DOHH2 (cell line): ENCODE data around the gene SMIM44.

Source experiments
- H3F3A ChIP-seq: fragments of 200-600 bp; sonication (generic), shearing (Covaris generic); 2 replicates; pipeline ENCODE4 v1.6.0; 2016; ENCODE audit warnings: antibody characterized with exemption, mild to moderate bottlenecking; ENCODE audit not compliant: control insufficient read depth, insufficient read depth
- H3K27ac ChIP-seq: fragments of 200-600 bp; sonication (generic); 2 replicates; pipeline ENCODE4 v1.5.1; 2014; ENCODE audit warnings: low read depth, mild to moderate bottlenecking, low read length, moderate library complexity
- H3K27me3 ChIP-seq: fragments of 200-600 bp; sonication (generic); 2 replicates; pipeline ENCODE4 v1.6.1; 2014; ENCODE audit warnings: mild to moderate bottlenecking, low read length, mixed read lengths; ENCODE audit not compliant: control insufficient read depth
- H3K36me3 ChIP-seq: fragments of 200-600 bp; sonication (generic); 2 replicates; pipeline ENCODE4 v1.6.1; 2014; ENCODE audit warnings: mild to moderate bottlenecking, low read length, moderate library complexity, mixed read lengths; ENCODE audit not compliant: control insufficient read depth
- H3K4me1 ChIP-seq: fragments of 200-600 bp; sonication (generic); 2 replicates; pipeline ENCODE4 v1.6.1; 2014; ENCODE audit warnings: mild to moderate bottlenecking, low read length, mixed read lengths; ENCODE audit not compliant: control insufficient read depth
- H3K4me2 ChIP-seq: fragments of 200-600 bp; sonication (generic); 2 replicates; pipeline ENCODE4 v1.6.0; 2014; ENCODE audit warnings: mild to moderate bottlenecking, low read length, moderate library complexity
- H3K4me3 ChIP-seq: fragments of 200-600 bp; sonication (generic); 2 replicates; pipeline ENCODE4 v1.5.1; 2014; ENCODE audit warnings: mild to moderate bottlenecking, low read length, mixed read lengths
- H3K79me2 ChIP-seq: fragments of 200-600 bp; sonication (generic); 2 replicates; pipeline ENCODE4 v1.6.1; 2014; ENCODE audit warnings: mild to moderate bottlenecking, low read length, mixed read lengths; ENCODE audit not compliant: control insufficient read depth
- H3K9me2 ChIP-seq: fragments of 200-600 bp; sonication (generic); replicated peaks from 2 replicates; pipeline ENCODE4 v1.6.1; 2014; ENCODE audit warnings: mild to moderate bottlenecking, low read length, mixed read lengths; ENCODE audit not compliant: control insufficient read depth
- H3K9me3 ChIP-seq: fragments of 200-600 bp; sonication (generic); 2 replicates; pipeline ENCODE4 v1.6.1; 2014; ENCODE audit warnings: antibody characterized with exemption, low read length, mixed read lengths; ENCODE audit not compliant: control insufficient read depth, insufficient read depth
- H4K20me1 ChIP-seq: fragments of 200-600 bp; sonication (generic); 2 replicates; pipeline ENCODE4 v1.6.0; 2014; ENCODE audit warnings: low read depth, mild to moderate bottlenecking, antibody characterized with exemption, low read length, moderate library complexity; ENCODE audit not compliant: control insufficient read depth, insufficient read depth
- CTCF ChIP-seq: fragments of 200-600 bp; sonication (generic); IDR thresholded peaks from one replicate; pipeline ENCODE4 v1.5.1; 2014; ENCODE audit warnings: antibody characterized with exemption, mild to moderate bottlenecking, low read depth, low read length; ENCODE audit not compliant: poor library complexity, severe bottlenecking
- EZH2phosphoT487 ChIP-seq: fragments of 200-600 bp; sonication (generic); IDR thresholded peaks from 2 replicates; pipeline ENCODE4 v1.6.1; 2017; ENCODE audit warnings: borderline replicate concordance, mild to moderate bottlenecking, antibody characterized with exemption, low read length, moderate library complexity, mixed read lengths

The SMIM44 gene

GRCh38 chr19:3474010-3474409, 9.2 kb downstream of the SMIM44 start:
- no peaks in the 10 kb centered on the region for H4K20me1 ChIP-seq
- no peaks in the 10 kb centered on the region for H3K27me3 ChIP-seq
- H3K4me3 ChIP-seq: no peak overlapping the region
- no peaks in the 10 kb centered on the region for H3K9me2 ChIP-seq
- H3K4me2 ChIP-seq: no peak overlapping the region
- H3K9me3 ChIP-seq: no peaks in the 10 kb centered on the region
- H3K4me1 ChIP-seq: peaks cover 8% of the 10 kb centered on the region
- H3K27ac ChIP-seq: no peak overlapping the region
- H3K36me3 ChIP-seq: no peaks in the 10 kb centered on the region
- H3F3A ChIP-seq: no peaks in the 10 kb centered on the region; the same call in 1 of the 2 replicates
- no peaks in the 10 kb centered on the region for H3K79me2 ChIP-seq
- TF ChIP-seq CTCF: no peak
- no peak for TF ChIP-seq EZH2phosphoT487

- TF ChIP-seq EZH2phosphoT487: no peak
- TF ChIP-seq CTCF: peak; percentile 92
- Histone ChIP-seq H3K27ac (no peak overlapping the region), H3K9me2 (no peaks in the 10 kb centered on the region), H3K27me3 (no peaks in the 10 kb centered on the region), H3K36me3 (no peaks in the 10 kb centered on the region), H3K79me2 (no peaks in the 10 kb centered on the region), H3K9me3 (0 out of 2 replicates have a peak, but pooled peaks cover 2% of the 10 kb centered on the region), H3K4me2 (no peak overlapping the region), H4K20me1 (no peaks in the 10 kb centered on the region), H3K4me3 (no peak overlapping the region), H3F3A (no peaks in the 10 kb centered on the region), H3K4me1 (no peaks in the 10 kb centered on the region)
Measured at GRCh38 chr19:3471954-3472655, 11.1 kb downstream of the SMIM44 start.

- Histone ChIP-seq H3F3A (no peaks in the 10 kb centered on the region), H3K9me2 (no peaks in the 10 kb centered on the region), H4K20me1 (no peaks in the 10 kb centered on the region), H3K36me3 (no peaks in the 10 kb centered on the region), H3K27ac (no peak overlapping the region), H3K79me2 (no peaks in the 10 kb centered on the region), H3K4me1 (no peaks in the 10 kb centered on the region), H3K4me3 (no peak overlapping the region), H3K4me2 (no peak overlapping the region), H3K9me3 (0 out of 2 replicates have a peak, but pooled peaks cover 2% of the 10 kb centered on the region), H3K27me3 (no peaks in the 10 kb centered on the region)
- no peak for TF ChIP-seq CTCF
- TF ChIP-seq EZH2phosphoT487: no peak
Measured at GRCh38 chr19:3470500-3471128, 12.6 kb downstream of the SMIM44 start.
